HG02938 (cell line): ENCODE measurements around the gene EVPL.
"Not testable (repeated sequence)": the region's sequence is repeated elsewhere in the genome, so short reads cannot be mapped to it uniquely, and the experiment has no call there.

Source experiments
- ATAC-seq: cut with Tn5 transposase; IDR thresholded peaks from one replicate; pipeline ENCODE4 v1.9.1; 2021; ENCODE audit warnings: mild to moderate bottlenecking, moderate library complexity; ENCODE audit not compliant: unreplicated experiment

The EVPL gene

GRCh38 chr17:75970626-75971025 is 56.5 kb downstream of the EVPL start:
- ATAC-seq, result no peak

GRCh38 chr17:75970011-75970523 is 57.0 kb downstream of the EVPL start:
- no peak for ATAC-seq

GRCh38 chr17:75969044-75969443 is 58.1 kb downstream of the EVPL start:
- not testable (repeated sequence) for ATAC-seq

GRCh38 chr17:75965468-75965867 is 61.6 kb downstream of the EVPL start:
- ATAC-seq, result no peak

- ATAC-seq, result no peak
Measured at GRCh38 chr17:75959839-75960511, 67.1 kb downstream of the EVPL start.

GRCh38 chr17:75959051-75959838 is 67.9 kb downstream of the EVPL start:
- ATAC-seq, result no peak
